Measurements from ENCODE around the gene PTPN11.
"Not testable (repeated sequence)": the region's sequence is repeated elsewhere in the genome, so short reads cannot be mapped to it uniquely, and the experiment has no call there.

DNA sequence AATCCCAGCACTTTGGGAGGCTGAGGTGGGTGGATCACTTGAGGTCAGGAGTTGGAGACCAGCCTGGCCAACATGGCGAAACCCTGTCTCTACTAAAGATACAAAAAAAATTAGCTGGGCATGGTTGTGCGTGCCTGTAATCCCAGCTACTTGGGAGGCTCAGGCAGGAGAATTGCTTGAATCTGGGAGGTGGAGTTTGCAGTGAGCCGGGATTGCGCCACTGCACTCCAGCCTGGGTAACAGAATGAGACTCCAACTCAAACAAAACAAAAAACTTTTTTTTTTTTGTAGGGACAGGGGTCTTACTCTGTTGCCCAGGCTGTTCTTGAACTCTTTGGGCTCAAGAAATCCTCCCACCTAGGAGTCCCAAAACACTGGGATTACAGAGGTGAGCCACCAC lies 3.3 kb upstream of the PTPN11 start:
- TF ChIP-seq, protein P1, sequence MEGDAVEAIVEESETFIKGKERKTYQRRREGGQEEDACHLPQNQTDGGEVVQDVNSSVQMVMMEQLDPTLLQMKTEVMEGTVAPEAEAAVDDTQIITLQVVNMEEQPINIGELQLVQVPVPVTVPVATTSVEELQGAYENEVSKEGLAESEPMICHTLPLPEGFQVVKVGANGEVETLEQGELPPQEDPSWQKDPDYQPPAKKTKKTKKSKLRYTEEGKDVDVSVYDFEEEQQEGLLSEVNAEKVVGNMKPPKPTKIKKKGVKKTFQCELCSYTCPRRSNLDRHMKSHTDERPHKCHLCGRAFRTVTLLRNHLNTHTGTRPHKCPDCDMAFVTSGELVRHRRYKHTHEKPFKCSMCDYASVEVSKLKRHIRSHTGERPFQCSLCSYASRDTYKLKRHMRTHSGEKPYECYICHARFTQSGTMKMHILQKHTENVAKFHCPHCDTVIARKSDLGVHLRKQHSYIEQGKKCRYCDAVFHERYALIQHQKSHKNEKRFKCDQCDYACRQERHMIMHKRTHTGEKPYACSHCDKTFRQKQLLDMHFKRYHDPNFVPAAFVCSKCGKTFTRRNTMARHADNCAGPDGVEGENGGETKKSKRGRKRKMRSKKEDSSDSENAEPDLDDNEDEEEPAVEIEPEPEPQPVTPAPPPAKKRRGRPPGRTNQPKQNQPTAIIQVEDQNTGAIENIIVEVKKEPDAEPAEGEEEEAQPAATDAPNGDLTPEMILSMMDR (conservative IDR thresholded peaks at IDR 0.05; ENCODE audit: low read length) = not testable (repeated sequence)
- not testable (repeated sequence) for TF ChIP-seq EZH2phosphoT487 (IDR thresholded peaks at IDR 0.05; ENCODE audit: borderline replicate concordance)
